Fibroblast of skin of scalp (primary cell): Measurements from ENCODE around the gene EIF2B4. TPM values are rescaled to one million over a fixed set of nuclear protein-coding genes. Genes with fewer than 3 reads are reported as not detected.

Experiments
- DNase-seq: peaks from one replicate; pipeline ENCODE4 v3.0.0-alpha.2; 2013
- polyA plus RNA-seq, 2 experiments: library from polyadenylated mRNA; unstranded; fragments of 120-200 nt; gene quantifications; one replicate each; pipeline ENCODE4 v1.2.1, GENCODE V29; 2013; ENCODE audit not compliant: insufficient read length in 2 of 2

Gene EIF2B4
- 43.1 TPM for polyA plus RNA-seq (2013, experiment 1 of 2; ENCODE audit: insufficient read length)
- 38.8 TPM for polyA plus RNA-seq (2013, experiment 2 of 2; ENCODE audit: insufficient read length)

- DNase-seq: peak; percentile 99
These were observed at the start of gene EIF2B4, which contains the start of gene SNX17 for GRCh38 chr2:27370026-27370815. EIF2B4 (minus strand) TSS chr2:27370338; CDS start chr2:27370314, 24 bp downstream. SNX17 (plus strand) TSS chr2:27370616; CDS start chr2:27370744, 128 bp downstream.

GRCh38 chr2:27416151-27416550 lies 46.0 kb upstream of the EIF2B4 start:
- no peak for DNase-seq

GRCh38 chr2:27412419-27413152 lies 42.4 kb upstream of the EIF2B4 start:
- DNase-seq: no peak

DNA sequence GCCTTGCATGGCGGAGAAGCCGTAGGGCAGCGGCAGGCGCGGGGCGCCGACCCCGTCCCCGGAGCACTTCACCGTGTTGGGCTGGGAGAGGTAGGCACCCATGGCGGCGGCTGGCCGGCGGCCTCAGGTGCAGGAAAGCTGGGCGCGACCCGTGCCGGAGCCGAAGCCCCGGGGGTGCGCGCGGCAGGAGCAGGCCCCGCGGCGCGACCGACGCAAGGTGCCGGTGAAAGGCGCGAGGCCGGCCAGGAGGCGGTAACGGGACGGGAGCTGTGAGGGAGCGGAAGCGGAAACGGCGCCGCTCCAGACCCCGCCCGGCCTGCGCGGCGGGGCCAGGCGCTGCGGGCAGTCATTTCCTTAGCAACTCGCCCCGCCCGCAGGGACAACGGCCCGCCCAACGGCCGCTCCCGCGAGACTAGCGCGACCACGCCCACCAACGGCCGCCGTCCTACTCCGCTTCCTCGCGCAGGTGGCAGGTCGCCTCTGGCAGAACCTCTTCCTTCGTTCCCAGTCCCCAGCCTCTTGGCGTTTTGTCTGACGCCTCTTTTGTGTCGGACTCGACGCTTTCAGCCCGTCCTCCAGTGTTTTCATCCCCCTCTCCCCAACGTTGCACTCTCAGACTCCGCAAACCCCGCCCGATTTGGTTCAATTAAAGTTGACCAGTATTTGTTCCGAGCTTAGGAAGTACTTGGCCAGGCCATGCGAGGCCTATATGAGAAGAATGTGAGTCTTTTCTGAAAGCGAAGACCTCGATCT lies 39.4 kb upstream of the EIF2B4 start, which contains the start of gene PPM1G:
Gene PPM1G (minus strand): TSS at position 271 of the 753 bp plus-strand sequence. CDS start 169 bp downstream, at position 102.
- DNase-seq: peak; percentile 92

- DNase-seq: no peak
These were observed 38.6 kb upstream of the EIF2B4 start for GRCh38 chr2:27408601-27409320.

DNA sequence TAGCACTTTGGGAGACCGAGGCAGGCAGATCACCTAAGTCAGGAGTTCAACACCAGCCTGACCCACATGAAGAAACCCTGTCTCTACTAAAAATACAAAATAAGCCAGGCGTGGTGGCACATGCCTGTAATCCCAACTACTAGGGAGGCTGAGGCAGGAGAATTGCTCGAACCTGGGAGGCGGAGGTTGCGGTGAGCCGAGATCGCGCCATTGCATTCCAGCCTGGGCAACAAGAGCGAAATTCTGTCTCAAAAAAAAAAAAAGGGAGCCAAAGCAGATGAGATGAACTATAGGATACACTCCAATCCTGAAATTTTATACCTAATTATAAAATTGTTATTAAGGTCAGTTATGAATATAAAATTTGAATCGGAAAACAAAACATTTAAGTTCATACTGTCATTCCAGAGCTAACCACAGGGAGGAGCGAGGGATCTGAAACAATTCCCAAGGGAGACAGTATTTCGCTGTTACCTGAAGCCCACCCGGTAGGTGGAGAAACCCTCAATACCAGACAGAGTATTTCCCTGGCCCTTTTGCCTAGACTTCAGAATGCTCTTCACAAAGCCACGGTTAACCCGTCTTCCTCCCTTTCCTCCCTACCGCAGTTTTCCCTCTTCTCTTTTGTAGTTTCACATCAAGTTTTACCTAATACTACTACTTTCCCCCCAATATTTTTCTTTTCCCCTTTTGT lies 37.8 kb upstream of the EIF2B4 start:
- DNase-seq: peak; percentile 44

DNA sequence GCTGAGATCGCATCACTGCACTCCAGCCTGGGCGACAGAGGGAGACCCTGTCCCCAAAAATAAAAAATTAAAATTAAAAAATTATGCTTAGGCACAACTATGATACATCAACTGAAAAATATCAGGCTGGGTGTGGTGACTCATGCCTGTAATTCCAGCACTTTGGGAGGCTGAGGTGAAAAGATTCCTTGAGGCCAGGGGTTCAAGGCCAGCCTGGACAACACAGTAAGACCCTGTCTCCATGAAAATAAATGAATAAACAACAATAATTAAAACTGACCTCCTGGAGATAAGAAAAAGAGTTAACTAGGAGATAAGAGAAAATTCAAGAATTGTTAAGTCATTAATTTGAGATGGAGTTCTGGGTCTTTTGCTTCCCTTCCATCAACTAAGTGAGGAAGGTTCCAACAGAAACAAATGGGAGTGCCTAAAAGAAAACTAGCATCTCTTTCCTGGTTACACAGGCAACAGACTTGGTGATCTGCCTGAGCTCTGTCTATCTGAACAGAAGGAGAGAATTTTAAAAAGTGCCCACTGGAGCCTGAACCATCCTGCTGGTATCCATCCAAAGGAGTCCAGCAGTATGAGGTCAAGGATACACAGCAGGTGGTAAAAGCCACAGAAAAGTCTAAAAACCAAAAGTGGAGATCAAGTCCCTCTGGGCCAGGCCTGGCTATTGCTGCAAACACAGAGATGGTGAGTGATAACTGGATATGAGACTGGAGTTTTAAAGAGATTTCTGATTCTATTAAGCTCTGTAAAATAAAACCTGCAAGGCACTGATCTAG lies 30.4 kb upstream of the EIF2B4 start:
- DNase-seq: peak; percentile 44

DNA sequence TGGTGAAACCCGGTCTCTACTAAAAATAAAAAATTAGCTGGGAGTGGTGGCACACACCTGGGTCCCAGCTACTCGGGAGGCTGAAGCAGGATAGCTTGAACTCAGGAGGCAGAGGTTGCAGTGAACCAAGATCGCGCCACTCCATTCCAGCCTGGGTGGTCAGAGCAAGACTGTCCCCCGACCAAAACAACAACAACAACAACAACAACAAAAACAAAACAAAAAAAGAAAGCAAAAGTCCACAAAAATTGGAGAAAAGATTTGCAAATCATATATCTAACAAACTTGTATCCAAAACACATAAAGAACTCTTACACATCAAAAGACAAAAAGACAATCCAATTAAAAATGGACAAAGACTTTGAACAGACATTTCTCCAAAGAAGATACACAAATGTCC lies 28.8 kb upstream of the EIF2B4 start:
- no peak for DNase-seq

DNA sequence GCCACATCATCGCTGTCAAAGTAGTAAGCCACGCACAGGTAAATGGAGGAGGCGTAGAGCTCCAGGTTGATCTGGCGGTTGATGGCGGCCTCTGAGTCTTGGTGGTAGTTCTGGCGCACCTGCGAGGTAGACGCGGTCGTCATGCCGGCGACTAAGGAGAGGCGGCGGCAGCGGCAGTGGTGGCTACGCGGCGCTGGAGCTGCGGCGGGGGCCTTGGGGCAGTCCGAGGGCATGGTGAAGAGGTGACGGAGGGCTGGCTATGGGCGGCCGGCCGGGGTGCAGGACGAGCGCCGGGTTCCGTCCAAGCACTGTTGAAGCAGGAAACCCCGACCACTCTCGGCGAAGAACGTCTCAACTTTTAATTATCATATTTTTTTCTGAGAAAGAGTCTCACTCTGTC lies 23.1 kb upstream of the EIF2B4 start:
- DNase-seq: no peak

DNA sequence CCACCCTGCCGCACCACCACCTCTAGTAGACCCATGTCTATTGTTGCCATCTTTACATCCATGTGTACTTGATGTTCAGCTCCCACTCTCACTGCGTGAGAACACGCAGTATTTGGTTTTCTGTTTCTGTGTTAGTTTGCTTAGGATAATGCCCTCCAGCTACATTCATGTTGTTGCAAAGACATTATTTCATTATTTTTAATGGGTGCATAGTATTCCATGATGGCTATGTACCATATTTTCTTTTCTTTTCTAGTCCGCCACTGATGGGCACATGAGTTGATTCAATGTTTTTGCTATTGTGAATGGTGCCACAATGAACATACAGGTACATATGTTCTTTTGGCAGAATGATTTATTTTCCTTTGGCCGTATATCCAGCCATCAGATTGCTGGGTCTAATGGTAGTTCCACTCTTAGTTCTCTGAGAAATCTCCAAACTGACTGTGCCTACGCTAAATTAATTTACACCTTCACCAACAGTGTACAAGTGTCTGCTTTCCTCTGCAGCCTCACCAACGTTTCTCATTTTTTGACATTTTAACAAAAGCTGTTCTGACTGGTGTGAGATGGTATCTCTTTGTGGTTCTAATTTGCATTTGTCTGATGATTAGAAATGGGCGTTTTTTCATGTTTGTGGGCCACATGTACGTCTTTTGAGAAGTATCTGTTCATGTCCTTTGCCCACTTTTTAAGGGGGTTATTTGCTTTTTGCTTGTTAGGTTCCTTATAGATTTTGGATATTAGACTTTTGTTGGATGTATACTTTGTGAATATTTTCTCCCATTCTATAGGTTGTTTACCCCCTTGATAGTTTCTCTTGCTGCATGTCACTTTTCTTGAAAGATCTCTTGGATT lies 20.9 kb upstream of the EIF2B4 start:
- no peak for DNase-seq

DNA sequence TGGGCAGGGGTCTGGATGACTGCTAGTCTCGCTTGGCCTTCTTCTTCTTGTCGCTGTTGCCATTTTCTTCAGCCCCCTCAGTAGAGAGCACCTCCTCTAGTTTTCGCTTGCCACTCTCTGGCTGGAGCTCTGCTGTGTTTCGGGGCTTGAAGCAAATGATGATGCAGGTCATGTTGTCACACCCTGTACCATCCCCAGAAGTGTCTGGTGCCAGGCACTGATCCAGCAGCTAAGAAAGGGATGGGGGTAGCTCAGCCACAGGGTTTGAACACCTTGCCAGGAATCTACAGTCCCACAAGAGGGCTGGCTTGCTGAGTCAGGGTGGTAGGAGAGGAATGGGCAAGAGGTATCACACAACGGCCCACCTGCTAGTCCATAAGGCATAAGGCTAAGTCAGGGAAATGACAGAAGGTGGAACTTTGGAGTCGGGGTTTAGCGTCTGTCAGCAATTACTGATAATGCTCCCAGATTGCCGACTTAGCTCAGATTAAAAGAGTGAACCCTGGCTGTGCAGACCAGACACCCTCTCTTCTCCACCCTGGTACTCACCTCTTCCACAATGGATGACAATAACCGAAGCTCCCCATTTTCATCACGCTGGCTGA lies 11.5 kb upstream of the EIF2B4 start:
- DNase-seq: no peak

DNA sequence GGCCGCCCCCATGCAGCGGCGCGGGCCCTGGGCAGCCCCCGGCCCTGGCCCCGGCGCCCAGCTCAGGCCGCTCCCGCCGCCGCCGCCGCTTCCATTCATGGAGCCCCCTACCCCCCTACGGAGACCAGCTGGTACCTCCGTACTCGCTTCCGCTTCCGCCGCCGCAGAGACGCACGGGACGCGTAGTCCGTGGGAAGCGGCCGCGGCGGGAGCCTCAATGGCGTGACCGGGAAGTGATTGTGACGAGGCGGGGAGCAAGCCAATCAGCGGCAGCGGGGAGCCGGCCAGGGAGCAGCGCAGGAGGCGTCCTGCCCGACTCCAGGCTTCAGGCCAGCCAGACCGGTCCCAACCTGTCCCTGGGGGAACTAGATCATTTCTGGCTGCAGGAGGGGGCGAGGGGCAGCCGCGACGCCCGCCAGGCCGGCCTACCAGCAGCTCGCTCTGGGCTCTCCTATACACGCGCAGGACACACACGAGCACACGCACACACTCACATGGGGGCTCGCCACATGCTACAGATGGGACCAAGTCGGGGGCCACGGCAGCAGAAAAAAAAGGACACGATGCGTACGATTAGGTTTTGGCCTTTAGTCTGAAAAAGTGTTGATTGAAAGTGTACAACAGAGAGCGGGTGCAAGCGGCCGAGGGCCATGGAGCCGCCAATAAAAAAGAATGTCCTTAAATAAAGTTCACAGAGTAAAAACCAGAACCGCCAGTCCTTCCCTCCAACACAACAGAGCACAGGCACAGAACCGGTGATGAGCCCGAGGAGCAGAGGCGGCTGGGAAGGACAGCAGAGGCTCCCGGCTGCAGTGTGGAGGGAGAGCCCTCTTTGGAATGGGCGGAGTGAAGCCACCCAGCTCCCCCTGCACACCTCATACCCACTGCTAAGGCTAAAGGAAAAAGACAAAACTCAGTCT lies 10.7 kb upstream of the EIF2B4 start, which contains the start of gene ZNF513:
Gene ZNF513 (minus strand): TSS at position 109 of the 920 bp plus-strand sequence. CDS start 208 bp downstream, outside the sequence.
- DNase-seq: peak; percentile 96

GRCh38 chr2:27379836-27380625 lies 9.9 kb upstream of the EIF2B4 start:
- peak; percentile 14 for DNase-seq

DNA sequence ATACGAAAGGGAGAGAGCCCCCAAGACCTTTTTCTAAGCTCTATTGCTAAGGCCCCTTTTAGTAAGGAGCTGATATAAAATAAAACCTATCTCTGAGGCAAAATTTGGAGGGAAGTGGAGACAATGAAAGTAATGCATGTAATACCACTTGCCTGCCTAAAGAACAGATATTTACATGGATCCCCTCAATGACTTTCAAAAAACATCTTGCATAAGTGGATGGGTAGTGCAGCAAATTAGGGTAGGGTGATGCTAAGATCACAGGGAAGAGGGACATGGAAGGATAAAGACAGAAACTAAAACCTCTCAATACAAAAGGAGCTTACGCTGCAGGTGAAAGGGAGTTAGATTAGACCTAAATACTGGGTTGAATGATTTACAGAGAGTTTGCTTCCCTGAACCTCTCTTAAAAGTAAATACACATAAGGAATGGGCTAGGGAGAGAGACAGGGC lies 9.3 kb upstream of the EIF2B4 start:
- no peak for DNase-seq

GRCh38 chr2:27378809-27379290 lies 8.7 kb upstream of the EIF2B4 start:
- no peak for DNase-seq

DNA sequence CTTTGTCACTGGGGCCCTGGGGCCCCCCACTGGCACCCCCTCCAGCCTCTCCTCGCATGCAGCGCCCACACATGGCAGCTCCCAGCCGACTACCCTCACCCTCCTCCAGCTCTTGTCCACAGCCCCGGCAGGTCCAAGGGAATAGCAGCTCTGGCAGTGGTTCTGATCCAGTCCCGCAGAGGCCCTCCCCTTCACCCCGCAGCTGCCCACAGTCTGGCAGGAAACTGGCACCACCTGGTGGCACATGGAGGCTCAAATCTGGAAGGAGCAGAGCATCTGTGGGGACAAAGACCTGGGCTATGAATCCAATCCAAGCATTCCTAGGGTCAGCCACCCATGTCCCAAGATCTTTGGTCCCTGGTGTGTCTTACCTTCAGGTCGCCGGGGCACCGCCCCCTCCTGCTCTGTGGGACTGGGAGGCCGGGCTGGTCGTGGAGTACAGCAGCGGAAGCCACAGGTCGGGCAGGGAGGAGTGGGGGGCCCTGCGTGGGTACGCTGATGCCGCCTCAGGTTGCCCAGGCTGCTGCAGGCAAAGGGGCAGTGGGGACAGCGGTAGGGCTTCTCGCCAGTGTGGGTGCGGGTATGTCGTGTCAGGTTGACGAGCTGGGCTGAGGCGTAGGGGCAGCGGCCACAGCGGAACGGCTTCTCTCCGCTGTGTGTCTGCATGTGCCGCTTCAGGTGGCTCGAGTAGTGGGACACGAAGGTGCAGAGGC lies 8.1 kb upstream of the EIF2B4 start:
- DNase-seq: peak; percentile 11
